ENCODE measurements around the gene RPS16. TPM values are rescaled to one million over a fixed set of nuclear protein-coding genes. Genes with fewer than 3 reads are reported as not detected.

Gene RPS16
- total RNA-seq, 4 donors from 2014 or later, result 1,316 to 2,441 (median 1,971) TPM

GRCh38 chr19:39469567-39469966 lies 33.8 kb upstream of the RPS16 start:
- WGBS, result 87% methylated on average over 5 of the region's 6 CpGs

GRCh38 chr19:39469036-39469435 lies 33.3 kb upstream of the RPS16 start:
- H3K4me1 ChIP-seq, result no peaks in the 10 kb centered on the region
- no peak for DNase-seq (ENCODE audit: extremely low spot score)
- intact Hi-C loops (cut with DNase I), result no loop called here
- no peak overlapping the region for H3K27ac ChIP-seq (replicated peaks in 1 of 4)
- H3K27me3 ChIP-seq, result no peaks in the 10 kb centered on the region
- H3K9me3 ChIP-seq, result no peaks in the 10 kb centered on the region
- peaks cover 94 to 100% (median 100%) of the 10 kb centered on the region in 4 donors for H3K36me3 ChIP-seq
- TF ChIP-seq CTCF (IDR thresholded peaks at IDR 0.05) (no peak), POLR2A (IDR thresholded peaks at IDR 0.05; ENCODE audit: low read depth) (no peak), EP300 (IDR thresholded peaks at IDR 0.05) (no peak), POLR2AphosphoS5 (IDR thresholded peaks at IDR 0.05) (no peak)
- 94% methylated on average over 5 of the region's 11 CpGs for WGBS
- no peak overlapping the region for H3K4me3 ChIP-seq

More at GRCh38 chr19:39469567-39469966, 33.8 kb upstream of the RPS16 start:
- H3K4me3 ChIP-seq, result no peak overlapping the region
- H3K36me3 ChIP-seq, result peaks cover 95 to 100% (median 100%) of the 10 kb centered on the region in 4 donors
- TF ChIP-seq POLR2A (IDR thresholded peaks at IDR 0.05; ENCODE audit: low read depth) (no peak), POLR2AphosphoS5 (IDR thresholded peaks at IDR 0.05) (no peak), EP300 (IDR thresholded peaks at IDR 0.05) (no peak), CTCF (IDR thresholded peaks at IDR 0.05) (no peak)
- no peaks in the 10 kb centered on the region for H3K27me3 ChIP-seq
- intact Hi-C loops (cut with DNase I), result no loop called here
- no peaks in the 10 kb centered on the region for H3K4me1 ChIP-seq
- DNase-seq (ENCODE audit: extremely low spot score), result no peak
- no peak overlapping the region for H3K27ac ChIP-seq (replicated peaks in 1 of 4)
- H3K9me3 ChIP-seq, result no peaks in the 10 kb centered on the region

- intact Hi-C loops (cut with DNase I), result no loop called here
- no peaks in the 10 kb centered on the region for H3K27me3 ChIP-seq
- TF ChIP-seq POLR2A (IDR thresholded peaks at IDR 0.05; ENCODE audit: low read depth) (no peak), EP300 (IDR thresholded peaks at IDR 0.05) (no peak), CTCF (IDR thresholded peaks at IDR 0.05) (no peak), POLR2AphosphoS5 (IDR thresholded peaks at IDR 0.05) (no peak)
- 93% methylated on average over 7 of the region's 7 CpGs for WGBS
- no peaks in the 10 kb centered on the region for H3K9me3 ChIP-seq
- H3K4me1 ChIP-seq, result no peaks in the 10 kb centered on the region
- no peak overlapping the region for H3K4me3 ChIP-seq
- no peak for DNase-seq (ENCODE audit: extremely low spot score)
- peaks cover 85 to 100% (median 96%) of the 10 kb centered on the region in 4 donors for H3K36me3 ChIP-seq
- no peak overlapping the region for H3K27ac ChIP-seq (replicated peaks in 1 of 4)
Measured at GRCh38 chr19:39467941-39468340, 32.2 kb upstream of the RPS16 start.

- intact Hi-C loops (cut with DNase I), result no loop called here
- Histone ChIP-seq H3K36me3 (peaks cover 69 to 97% (median 87%) of the 10 kb centered on the region in 4 donors), H3K27ac (replicated peaks in 1 of 4) (no peak overlapping the region), H3K9me3 (no peaks in the 10 kb centered on the region), H3K4me1 (no peaks in the 10 kb centered on the region), H3K4me3 (no peak overlapping the region), H3K27me3 (no peaks in the 10 kb centered on the region)
- no peak for TF ChIP-seq EP300 (IDR thresholded peaks at IDR 0.05)
- no peak for TF ChIP-seq POLR2AphosphoS5 (IDR thresholded peaks at IDR 0.05)
- no peak for TF ChIP-seq CTCF (IDR thresholded peaks at IDR 0.05)
- TF ChIP-seq POLR2A (IDR thresholded peaks at IDR 0.05; ENCODE audit: low read depth), result no peak
- WGBS, result 96% methylated on average over 14 of the region's 18 CpGs
- no peak for DNase-seq (ENCODE audit: extremely low spot score)
Measured at GRCh38 chr19:39465956-39466747, 30.4 kb upstream of the RPS16 start.

Data from esophagus muscularis mucosa (tissue), 4 donors.